Measurements from ENCODE around the gene LILRB5.
"Not testable (repeated sequence)": the region's sequence is repeated elsewhere in the genome, so short reads cannot be mapped to it uniquely, and the experiment has no call there.

The LILRB5 gene

GRCh38 chr19:54274516-54274915, 17.4 kb upstream of the LILRB5 start:
- DNase-seq: not testable (repeated sequence)

- no peak for DNase-seq
Measured at GRCh38 chr19:54273821-54274220, 16.7 kb upstream of the LILRB5 start.

- not testable (repeated sequence) for DNase-seq
Measured at GRCh38 chr19:54272181-54272580, 15.1 kb upstream of the LILRB5 start.

- not testable (repeated sequence) for DNase-seq
Measured at GRCh38 chr19:54271587-54271986, 14.5 kb upstream of the LILRB5 start.

GRCh38 chr19:54271106-54271505, 14.0 kb upstream of the LILRB5 start:
- no peak for DNase-seq

- DNase-seq: no peak
Measured at GRCh38 chr19:54268936-54269335, 11.9 kb upstream of the LILRB5 start.

- no peak for DNase-seq
Measured at GRCh38 chr19:54266133-54266532, 9.1 kb upstream of the LILRB5 start.

GRCh38 chr19:54262470-54262869, 5.4 kb upstream of the LILRB5 start:
- no peak for DNase-seq

GRCh38 chr19:54262066-54262465, 5.0 kb upstream of the LILRB5 start:
- no peak for DNase-seq

- DNase-seq: no peak
Measured at GRCh38 chr19:54256250-54257115, 590 bp downstream of the LILRB5 start.

GRCh38 chr19:54255105-54255775, 1.8 kb downstream of the LILRB5 start:
- no peak for DNase-seq

- no peak for DNase-seq
Measured at GRCh38 chr19:54254195-54254906, 2.7 kb downstream of the LILRB5 start.

- DNase-seq: no peak
Measured at GRCh38 chr19:54253331-54254194, 3.5 kb downstream of the LILRB5 start.

GRCh38 chr19:54252845-54253244, 4.2 kb downstream of the LILRB5 start:
- no peak for DNase-seq

GRCh38 chr19:54252243-54252642, 4.8 kb downstream of the LILRB5 start:
- DNase-seq: no peak

GRCh38 chr19:54248016-54248601, 9.0 kb downstream of the LILRB5 start:
- DNase-seq: no peak

- DNase-seq: no peak
Measured at GRCh38 chr19:54247106-54247930, 9.8 kb downstream of the LILRB5 start.

GRCh38 chr19:54245936-54246335, 11.1 kb downstream of the LILRB5 start:
- no peak for DNase-seq

- DNase-seq: not testable (repeated sequence)
Measured at GRCh38 chr19:54243809-54244208, 13.3 kb downstream of the LILRB5 start.

GRCh38 chr19:54242646-54243045, 14.4 kb downstream of the LILRB5 start, which contains the start of gene LILRA6:
Gene LILRA6, minus strand, starts transcription at chr19:54242790.
- not testable (repeated sequence) for DNase-seq

- DNase-seq: not testable (repeated sequence)
Measured at GRCh38 chr19:54242234-54242633, 14.8 kb downstream of the LILRB5 start.
